ENCODE data around the gene SCG2.

SCG2 gene

GRCh38 chr2:223601018-223601417, 1.1 kb downstream of the SCG2 start:
- Histone ChIP-seq H3K9me3 (ENCODE audit: control insufficient read depth, insufficient read depth, low read depth, low read length) (no peaks in the 10 kb centered on the region), H3K4me3 (ENCODE audit: low read depth, low read length) (no peak overlapping the region), H3K4me1 (ENCODE audit: control insufficient read depth, insufficient read depth, low read length) (no peaks in the 10 kb centered on the region), H3K27ac (ENCODE audit: extremely low read depth, low read depth, low read length) (no peak overlapping the region), H3K36me3 (ENCODE audit: control insufficient read depth in 2 of 2, insufficient read depth in 1 of 2, low read length in 2 of 2) (no peaks in the 10 kb centered on the region)
- POLR2A ChIA-PET, result no interaction called here
- TF ChIP-seq ZNF692 (tag by site-specific recombination; IDR thresholded peaks at IDR 0.05), result no peak
- TF ChIP-seq ZNF837 (tag by site-specific recombination; IDR thresholded peaks at IDR 0.05), result no peak
- TF ChIP-seq ZNF157 (tag by site-specific recombination; IDR thresholded peaks at IDR 0.05), result no peak
- no peak for TF ChIP-seq ZNF510 (tag by site-specific recombination; IDR thresholded peaks at IDR 0.05; ENCODE audit: insufficient replicate concordance)
- TF ChIP-seq ZBTB7A (tag by site-specific recombination; IDR thresholded peaks at IDR 0.05; ENCODE audit: low read depth), result no peak
- TF ChIP-seq ZNF274 (IDR thresholded peaks at IDR 0.05; ENCODE audit: low read length), result no peak
- no peak for TF ChIP-seq ZNF274 (tag by site-specific recombination; IDR thresholded peaks at IDR 0.05; ENCODE audit: borderline replicate concordance)
- TF ChIP-seq ZNF560 (tag by site-specific recombination; IDR thresholded peaks at IDR 0.05; ENCODE audit: borderline replicate concordance), result no peak
- no peak for TF ChIP-seq ZNF792 (tag by site-specific recombination; IDR thresholded peaks at IDR 0.05)
- TF ChIP-seq ZNF416 (tag by site-specific recombination; IDR thresholded peaks at IDR 0.05), result no peak
- TF ChIP-seq ZBTB6 (tag by site-specific recombination; IDR thresholded peaks at IDR 0.05), result no peak
- TF ChIP-seq ZNF114 (tag by site-specific recombination; IDR thresholded peaks at IDR 0.05), result no peak
- no peak for TF ChIP-seq ZNF571 (tag by site-specific recombination; IDR thresholded peaks at IDR 0.05)
- CTCF ChIA-PET, result no interaction called here

GRCh38 chr2:223599640-223600380, 2.4 kb downstream of the SCG2 start:
- CTCF ChIA-PET, result no interaction called here
- TF ChIP-seq HOXA7 (CRISPR knock-in tag; IDR thresholded peaks at IDR 0.05; ENCODE audit: borderline replicate concordance) (no peak), ZNF621 (tag by site-specific recombination; IDR thresholded peaks at IDR 0.05) (no peak), ZNF175 (tag by site-specific recombination; IDR thresholded peaks at IDR 0.05) (no peak), MEIS1 (CRISPR knock-in tag; IDR thresholded peaks at IDR 0.05; ENCODE audit: borderline replicate concordance) (no peak), ZBTB6 (tag by site-specific recombination; IDR thresholded peaks at IDR 0.05) (no peak), SP2 (tag by site-specific recombination; IDR thresholded peaks at IDR 0.05) (no peak), ZNF560 (tag by site-specific recombination; IDR thresholded peaks at IDR 0.05; ENCODE audit: borderline replicate concordance) (no peak), ZNF239 (tag by site-specific recombination; IDR thresholded peaks at IDR 0.05) (no peak), PRDM6 (tag by site-specific recombination; IDR thresholded peaks at IDR 0.05) (no peak)
- Histone ChIP-seq H3K4me3 (ENCODE audit: low read depth, low read length) (no peak overlapping the region), H3K36me3 (ENCODE audit: control insufficient read depth in 2 of 2, insufficient read depth in 1 of 2, low read length in 2 of 2) (no peaks in the 10 kb centered on the region), H3K4me1 (ENCODE audit: control insufficient read depth, insufficient read depth, low read length) (no peaks in the 10 kb centered on the region), H3K9me3 (ENCODE audit: control insufficient read depth, insufficient read depth, low read depth, low read length) (no peaks in the 10 kb centered on the region), H3K27ac (ENCODE audit: extremely low read depth, low read depth, low read length) (no peak overlapping the region)
- POLR2A ChIA-PET, result no interaction called here

All from HEK293 (cell line).